Measurements from ENCODE around the gene KCNJ8. TPM values are rescaled to one million over a fixed set of nuclear protein-coding genes. Genes with fewer than 3 reads are reported as not detected.
"Not testable (repeated sequence)": the region's sequence is repeated elsewhere in the genome, so short reads cannot be mapped to it uniquely, and the experiment has no call there.

The KCNJ8 gene
- total RNA-seq, 1 donor = not detected

GRCh38 chr12:21797539-21797938 is 23.0 kb upstream of the KCNJ8 start:
- no peaks in the 10 kb centered on the region for H3K27me3 ChIP-seq (ENCODE audit: insufficient read depth, low read length)
- H3K9me3 ChIP-seq (ENCODE audit: low read depth, low read length) = no peaks in the 10 kb centered on the region
- no peaks in the 10 kb centered on the region for H3K4me1 ChIP-seq (ENCODE audit: insufficient read depth, low read length)
- no peak overlapping the region for H3K4me3 ChIP-seq (ENCODE audit: low read length)

GRCh38 chr12:21795648-21796328 is 21.3 kb upstream of the KCNJ8 start:
- Histone ChIP-seq H3K4me1 (ENCODE audit: insufficient read depth, low read length) (no peaks in the 10 kb centered on the region), H3K4me3 (ENCODE audit: low read length) (no peak overlapping the region), H3K27me3 (ENCODE audit: insufficient read depth, low read length) (no peaks in the 10 kb centered on the region), H3K9me3 (ENCODE audit: low read depth, low read length) (no peaks in the 10 kb centered on the region)

- not testable (repeated sequence) for H3K4me1 ChIP-seq (ENCODE audit: insufficient read depth, low read length); H3K4me3 ChIP-seq (ENCODE audit: low read length); H3K9me3 ChIP-seq (ENCODE audit: low read depth, low read length); H3K27me3 ChIP-seq (ENCODE audit: insufficient read depth, low read length)
These were observed 20.5 kb upstream of the KCNJ8 start for GRCh38 chr12:21794807-21795595.

- H3K9me3 ChIP-seq (ENCODE audit: low read depth, low read length); H3K4me3 ChIP-seq (ENCODE audit: low read length): not testable (repeated sequence)
These were observed 15.2 kb upstream of the KCNJ8 start for GRCh38 chr12:21789687-21790086.

GRCh38 chr12:21788089-21788983 is 13.8 kb upstream of the KCNJ8 start:
- Histone ChIP-seq H3K27me3 (ENCODE audit: insufficient read depth, low read length) (no peaks in the 10 kb centered on the region), H3K9me3 (ENCODE audit: low read depth, low read length) (no peaks in the 10 kb centered on the region), H3K4me1 (ENCODE audit: insufficient read depth, low read length) (no peaks in the 10 kb centered on the region), H3K4me3 (ENCODE audit: low read length) (no peak overlapping the region)

More at GRCh38 chr12:21789687-21790086, 15.2 kb upstream of the KCNJ8 start:
- H3K4me1 ChIP-seq (ENCODE audit: insufficient read depth, low read length); H3K27me3 ChIP-seq (ENCODE audit: insufficient read depth, low read length): not testable (repeated sequence)

- H3K9me3 ChIP-seq (ENCODE audit: low read depth, low read length) = no peaks in the 10 kb centered on the region
- H3K27me3 ChIP-seq (ENCODE audit: insufficient read depth, low read length) = no peaks in the 10 kb centered on the region
- no peaks in the 10 kb centered on the region for H3K4me1 ChIP-seq (ENCODE audit: insufficient read depth, low read length)
- no peak overlapping the region for H3K4me3 ChIP-seq (ENCODE audit: low read length)
These were observed 11.6 kb upstream of the KCNJ8 start for GRCh38 chr12:21786041-21786531.

GRCh38 chr12:21782723-21783122 is 8.2 kb upstream of the KCNJ8 start:
- not testable (repeated sequence) for H3K27me3 ChIP-seq (ENCODE audit: insufficient read depth, low read length); H3K4me3 ChIP-seq (ENCODE audit: low read length); H3K4me1 ChIP-seq (ENCODE audit: insufficient read depth, low read length); H3K9me3 ChIP-seq (ENCODE audit: low read depth, low read length)

DNA sequence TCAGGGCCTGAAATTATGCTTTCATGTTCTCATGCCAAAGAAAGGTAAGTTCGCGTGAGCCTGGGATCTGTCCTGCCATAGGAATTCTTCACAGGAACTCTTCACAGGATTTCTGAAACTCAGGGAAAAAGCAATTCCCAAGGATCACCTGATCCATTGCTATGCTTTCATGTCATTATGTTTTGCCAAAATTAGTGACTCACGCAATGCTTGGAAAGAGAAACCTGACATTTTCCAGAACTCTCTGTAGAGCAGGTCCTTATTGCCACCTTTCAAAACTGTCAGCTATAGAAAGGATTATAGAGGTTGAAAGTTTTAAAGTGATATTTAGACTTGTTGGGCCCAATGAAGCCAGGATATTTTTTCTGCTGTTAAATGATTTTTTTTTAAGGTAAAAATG is 6.3 kb upstream of the KCNJ8 start:
- Histone ChIP-seq H3K4me3 (ENCODE audit: low read length) (no peak overlapping the region), H3K9me3 (ENCODE audit: low read depth, low read length) (no peaks in the 10 kb centered on the region), H3K4me1 (ENCODE audit: insufficient read depth, low read length) (no peaks in the 10 kb centered on the region), H3K27me3 (ENCODE audit: insufficient read depth, low read length) (peaks cover 13% of the 10 kb centered on the region)

GRCh38 chr12:21776175-21776574 is 1.7 kb upstream of the KCNJ8 start:
- Histone ChIP-seq H3K4me1 (ENCODE audit: insufficient read depth, low read length) (no peaks in the 10 kb centered on the region), H3K9me3 (ENCODE audit: low read depth, low read length) (no peaks in the 10 kb centered on the region), H3K27me3 (ENCODE audit: insufficient read depth, low read length) (peaks cover 51% of the 10 kb centered on the region), H3K4me3 (ENCODE audit: low read length) (no peak overlapping the region)

- Histone ChIP-seq H3K4me1 (ENCODE audit: insufficient read depth, low read length) (no peaks in the 10 kb centered on the region), H3K4me3 (ENCODE audit: low read length) (no peak overlapping the region), H3K9me3 (ENCODE audit: low read depth, low read length) (no peaks in the 10 kb centered on the region), H3K27me3 (ENCODE audit: insufficient read depth, low read length) (peaks cover 51% of the 10 kb centered on the region)
These were observed 771 bp upstream of the KCNJ8 start for GRCh38 chr12:21775133-21775820.

DNA sequence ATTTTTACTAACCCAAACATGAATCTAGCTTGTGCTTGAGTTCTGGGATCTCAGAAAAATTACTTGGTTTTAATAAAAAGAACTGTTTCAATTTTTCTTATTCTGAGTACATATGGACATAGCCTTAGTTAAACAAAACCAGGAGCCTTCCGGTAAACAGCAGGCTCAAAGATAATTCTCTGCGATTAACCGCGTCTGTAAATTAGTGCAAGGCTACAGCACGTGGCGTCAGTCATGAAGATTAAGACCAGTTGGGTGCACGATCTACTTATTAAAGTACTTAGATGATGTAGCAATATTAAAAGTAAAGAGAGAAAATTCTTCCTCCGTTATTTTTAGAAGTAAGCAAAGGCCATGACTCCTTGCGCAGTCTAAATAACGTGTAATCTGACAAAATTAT is 700 bp downstream of the KCNJ8 start:
- Histone ChIP-seq H3K4me3 (ENCODE audit: low read length) (no peak overlapping the region), H3K27me3 (ENCODE audit: insufficient read depth, low read length) (peaks cover 51% of the 10 kb centered on the region), H3K4me1 (ENCODE audit: insufficient read depth, low read length) (no peaks in the 10 kb centered on the region), H3K9me3 (ENCODE audit: low read depth, low read length) (no peaks in the 10 kb centered on the region)

- Histone ChIP-seq H3K27me3 (ENCODE audit: insufficient read depth, low read length) (peaks cover 51% of the 10 kb centered on the region), H3K9me3 (ENCODE audit: low read depth, low read length) (no peaks in the 10 kb centered on the region), H3K4me1 (ENCODE audit: insufficient read depth, low read length) (no peaks in the 10 kb centered on the region), H3K4me3 (ENCODE audit: low read length) (no peak overlapping the region)
These were observed 1.2 kb downstream of the KCNJ8 start for GRCh38 chr12:21773263-21773741.

DNA sequence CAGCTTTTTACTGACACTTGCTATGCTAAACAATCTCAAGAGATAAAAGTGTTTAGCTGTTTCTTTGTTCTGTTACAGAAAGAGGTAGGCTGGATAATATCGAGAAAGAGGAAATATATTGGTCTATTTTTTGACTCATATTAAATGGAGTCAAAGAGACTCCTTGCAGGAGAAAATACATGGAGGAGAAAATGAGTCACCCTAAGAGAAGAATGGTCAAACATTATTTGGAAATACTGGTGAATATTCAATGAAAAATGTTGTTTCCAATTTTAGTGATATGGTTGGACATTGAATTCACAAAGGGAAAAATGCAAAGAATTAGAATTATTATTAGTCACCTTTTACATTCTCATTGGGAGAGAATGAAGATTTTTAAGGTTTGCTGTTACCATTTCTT is 3.2 kb downstream of the KCNJ8 start:
- no peaks in the 10 kb centered on the region for H3K4me1 ChIP-seq (ENCODE audit: insufficient read depth, low read length)
- H3K27me3 ChIP-seq (ENCODE audit: insufficient read depth, low read length) = peaks cover 43% of the 10 kb centered on the region
- H3K4me3 ChIP-seq (ENCODE audit: low read length) = no peak overlapping the region
- H3K9me3 ChIP-seq (ENCODE audit: low read depth, low read length) = no peaks in the 10 kb centered on the region

DNA sequence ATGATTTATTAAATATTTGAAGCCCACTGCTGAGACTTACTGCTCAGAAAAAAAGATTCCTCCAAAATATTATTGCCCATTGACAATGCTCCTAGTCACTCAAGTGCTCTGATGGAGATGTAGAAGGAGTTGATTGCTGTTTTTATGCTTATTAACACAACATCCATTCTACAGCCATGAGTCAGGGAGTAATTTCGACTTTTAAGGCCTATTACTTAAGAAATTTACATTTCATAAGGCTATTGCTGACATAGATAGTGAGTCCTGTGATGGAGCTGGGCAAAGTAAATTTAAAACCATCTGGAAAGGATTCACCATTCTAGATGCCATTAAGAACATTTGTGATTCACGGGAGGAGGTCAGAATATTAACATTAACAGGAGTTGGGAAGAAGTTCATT is 5.2 kb downstream of the KCNJ8 start:
- no peaks in the 10 kb centered on the region for H3K4me1 ChIP-seq (ENCODE audit: insufficient read depth, low read length)
- H3K9me3 ChIP-seq (ENCODE audit: low read depth, low read length) = no peaks in the 10 kb centered on the region
- peaks cover 27% of the 10 kb centered on the region for H3K27me3 ChIP-seq (ENCODE audit: insufficient read depth, low read length)
- H3K4me3 ChIP-seq (ENCODE audit: low read length) = no peak overlapping the region

Measured in mononuclear cell (primary cell).